ENCODE data around the gene FARSA. TPM values are rescaled to one million over a fixed set of nuclear protein-coding genes. Genes with fewer than 3 reads are reported as not detected.

FARSA gene
- total RNA-seq, 1 donor from 2014 or later = 76.7 TPM

GRCh38 chr19:12954612-12954962, 21.1 kb upstream of the FARSA start:
- peaks cover 29% of the 10 kb centered on the region for H3K4me1 ChIP-seq (ENCODE audit: insufficient read depth, low read length)
- no peaks in the 10 kb centered on the region for H3K9me3 ChIP-seq (ENCODE audit: insufficient read depth, low read depth, low read length)
- no peak for DNase-seq (ENCODE audit: low read depth)
- no peak overlapping the region for H3K4me3 ChIP-seq (ENCODE audit: insufficient read depth, low read depth, low read length)
- peak overlapping the region; percentile 69 for H3K4me3 Mint-ChIP-seq (ENCODE audit: unreplicated experiment)
- no peaks in the 10 kb centered on the region for H3K9me3 Mint-ChIP-seq (ENCODE audit: unreplicated experiment)
- peaks cover 20% of the 10 kb centered on the region for H4K20me1 ChIP-seq (ENCODE audit: insufficient read depth, low read length)
- H3K27me3 ChIP-seq (ENCODE audit: insufficient read depth, low read length) = no peaks in the 10 kb centered on the region
- no peaks in the 10 kb centered on the region for H3K27me3 Mint-ChIP-seq (ENCODE audit: low read depth, unreplicated experiment)
- H3K36me3 ChIP-seq (ENCODE audit: insufficient read depth, low read length) = peaks cover 14% of the 10 kb centered on the region
- peaks cover 5% of the 10 kb centered on the region for H3K36me3 Mint-ChIP-seq (ENCODE audit: low read depth, unreplicated experiment)
- H3K4me2 ChIP-seq (ENCODE audit: low read length) = peak overlapping the region; percentile 11
- H3K79me2 ChIP-seq (ENCODE audit: insufficient read depth, low read length) = peaks cover 54% of the 10 kb centered on the region
- peak overlapping the region; percentile 11 for H3K9ac ChIP-seq (ENCODE audit: low read length)
- no peak for FAIRE-seq
- H3K4me1 Mint-ChIP-seq (ENCODE audit: low read depth, unreplicated experiment) = peaks cover 16% of the 10 kb centered on the region
- peak overlapping the region; percentile 24 for H3K27ac ChIP-seq (ENCODE audit: low read depth, low read length)
- no peak for TF ChIP-seq CTCF (IDR thresholded peaks at IDR 0.05; ENCODE audit: insufficient read depth, low read depth, low read length)
- no peak for TF ChIP-seq EZH2 (IDR thresholded peaks at IDR 0.05; ENCODE audit: insufficient read depth, low read length)
- no peak overlapping the region for H2AFZ ChIP-seq (ENCODE audit: low read depth, low read length)
- H3K27ac Mint-ChIP-seq (ENCODE audit: unreplicated experiment) = no peak overlapping the region

GRCh38 chr19:12953799-12954611, 20.5 kb upstream of the FARSA start:
- peaks cover 16% of the 10 kb centered on the region for H3K4me1 Mint-ChIP-seq (ENCODE audit: low read depth, unreplicated experiment)
- H3K4me3 Mint-ChIP-seq (ENCODE audit: unreplicated experiment) = peak overlapping the region; percentile 69

More at GRCh38 chr19:12953799-12954611, 20.5 kb upstream of the FARSA start:
- Histone ChIP-seq H4K20me1 (ENCODE audit: insufficient read depth, low read length) (peaks cover 20% of the 10 kb centered on the region), H3K4me3 (ENCODE audit: insufficient read depth, low read depth, low read length) (no peak overlapping the region), H3K27ac (ENCODE audit: low read depth, low read length) (peak overlapping the region; percentile 95), H3K27me3 (ENCODE audit: insufficient read depth, low read length) (no peaks in the 10 kb centered on the region), H2AFZ (ENCODE audit: low read depth, low read length) (no peak overlapping the region), H3K79me2 (ENCODE audit: insufficient read depth, low read length) (peaks cover 60% of the 10 kb centered on the region), H3K36me3 (ENCODE audit: insufficient read depth, low read length) (peaks cover 20% of the 10 kb centered on the region), H3K9ac (ENCODE audit: low read length) (peak overlapping the region; percentile 74), H3K4me2 (ENCODE audit: low read length) (peak overlapping the region; percentile 71), H3K4me1 (ENCODE audit: insufficient read depth, low read length) (peaks cover 29% of the 10 kb centered on the region), H3K9me3 (ENCODE audit: insufficient read depth, low read depth, low read length) (no peaks in the 10 kb centered on the region)
- H3K27ac Mint-ChIP-seq (ENCODE audit: unreplicated experiment) = no peak overlapping the region
- no peaks in the 10 kb centered on the region for H3K9me3 Mint-ChIP-seq (ENCODE audit: unreplicated experiment)
- H3K36me3 Mint-ChIP-seq (ENCODE audit: low read depth, unreplicated experiment) = peaks cover 5% of the 10 kb centered on the region
- TF ChIP-seq CTCF (IDR thresholded peaks at IDR 0.05; ENCODE audit: insufficient read depth, low read depth, low read length) (no peak), EZH2 (IDR thresholded peaks at IDR 0.05; ENCODE audit: insufficient read depth, low read length) (no peak)
- DNase-seq (ENCODE audit: low read depth) (no peak), FAIRE-seq (no peak)
- H3K27me3 Mint-ChIP-seq (ENCODE audit: low read depth, unreplicated experiment) = no peaks in the 10 kb centered on the region

All from astrocyte (in vitro differentiated cells and primary cell).